Right forelimb (tissue), 1 donor: ENCODE results near the gene CDC14A.
A peak's percentile ranks its signal among the peaks of the same experiment; 100 is the strongest.
"Not testable (repeated sequence)": the region's sequence is repeated elsewhere in the genome, so short reads cannot be mapped to it uniquely, and the experiment has no call there.

Experiments used
- DNase-seq: peaks from one replicate; pipeline ENCODE4 v3.0.0-alpha.2; 2018

CDC14A gene

DNA sequence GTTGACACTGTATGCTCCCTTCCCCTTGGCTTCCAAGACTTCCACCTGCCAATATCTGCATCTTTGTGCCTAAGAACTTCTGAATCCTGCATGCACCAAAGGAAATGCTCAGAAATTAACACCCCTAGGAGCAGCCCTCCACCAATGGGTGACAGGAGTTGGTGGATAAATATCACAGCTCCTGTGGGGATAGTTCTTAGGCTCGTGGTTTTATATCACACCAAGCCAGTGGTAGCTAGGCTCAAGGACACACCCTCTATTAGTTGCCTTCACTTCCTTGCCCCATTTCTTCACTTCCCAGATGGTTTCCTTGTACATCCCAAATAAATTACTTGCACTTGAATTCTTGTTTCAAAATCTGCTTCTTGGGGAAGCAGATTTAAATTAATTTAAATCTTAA, 16.9 kb upstream of the CDC14A start:
- no peak for DNase-seq

DNA sequence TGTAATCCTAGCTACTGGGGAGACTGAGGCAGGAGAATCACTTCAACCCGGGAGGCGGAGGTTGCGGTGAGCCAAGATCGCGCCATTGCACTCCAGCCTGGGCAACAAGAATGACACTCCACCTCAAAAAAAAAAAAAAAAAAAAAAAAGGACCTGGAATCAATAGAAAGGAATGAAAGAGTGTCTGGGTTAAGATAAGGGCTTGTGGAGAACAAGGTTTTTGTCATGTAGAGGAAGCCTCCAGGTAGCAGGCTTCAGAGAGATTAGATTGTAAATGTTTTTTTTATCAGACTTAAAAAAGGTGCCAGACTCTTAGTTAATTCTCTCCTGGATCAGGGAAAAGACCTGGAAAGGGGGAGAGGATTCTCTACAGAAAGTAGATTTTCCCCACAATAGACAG, 14.4 kb upstream of the CDC14A start:
- not testable (repeated sequence) for DNase-seq

DNA sequence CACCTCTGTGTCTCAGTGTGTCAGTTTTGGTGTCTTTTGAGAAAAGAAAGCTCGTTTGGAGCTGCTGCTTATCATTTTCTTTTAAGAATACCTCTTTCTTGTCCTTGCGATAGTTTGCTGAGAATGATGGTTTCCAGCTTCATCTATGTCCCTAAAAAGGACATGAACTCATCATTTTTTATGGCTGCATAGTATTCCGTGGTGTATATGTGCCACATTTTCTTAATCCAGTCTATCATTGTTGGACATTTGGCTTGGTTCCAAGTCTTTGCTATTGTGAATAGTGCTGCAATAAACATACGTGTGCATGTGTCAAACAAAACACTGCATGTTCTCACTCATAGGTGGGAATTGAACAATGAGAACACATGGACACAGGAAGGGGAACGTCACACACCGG, 12.6 kb upstream of the CDC14A start:
- not testable (repeated sequence) for DNase-seq

DNA sequence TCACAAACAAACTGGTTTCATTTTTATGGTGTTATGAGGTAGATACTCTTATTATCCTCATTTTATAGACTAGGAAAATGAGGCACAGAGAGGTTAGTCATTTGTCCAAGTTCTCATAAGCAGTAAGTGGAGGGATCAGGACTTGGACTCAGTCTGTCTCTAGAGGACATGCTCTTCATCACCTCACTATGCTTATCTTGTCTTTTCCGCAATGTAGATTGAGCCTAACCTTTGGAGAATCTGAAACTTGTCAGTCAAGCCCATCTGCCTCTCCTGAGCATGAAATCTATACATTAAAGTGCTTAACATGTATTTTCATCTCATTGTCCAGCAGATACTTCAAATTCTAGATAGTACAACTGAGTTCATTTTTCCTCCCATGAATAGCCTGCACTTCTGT, 11.8 kb upstream of the CDC14A start:
- no peak for DNase-seq

DNA sequence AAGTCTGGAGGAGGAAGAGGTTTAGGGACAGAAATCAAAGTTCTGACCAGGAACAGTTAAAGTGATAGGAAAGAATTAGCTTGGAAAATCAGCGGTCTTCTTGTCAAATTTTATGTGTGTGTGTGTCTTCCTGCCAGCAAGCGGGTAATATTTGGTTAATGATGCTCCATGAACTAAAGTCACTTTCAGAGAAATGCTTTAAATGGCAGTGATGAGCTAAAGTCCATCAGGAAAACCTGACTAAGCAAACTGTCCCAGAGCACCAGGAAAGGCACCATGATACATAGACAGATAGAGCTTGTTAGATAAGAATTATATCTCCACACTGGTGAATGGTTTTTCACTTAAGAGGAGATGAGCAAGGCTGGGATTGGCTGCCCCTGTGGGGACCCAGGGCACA, 10.0 kb upstream of the CDC14A start:
- DNase-seq = no peak

DNA sequence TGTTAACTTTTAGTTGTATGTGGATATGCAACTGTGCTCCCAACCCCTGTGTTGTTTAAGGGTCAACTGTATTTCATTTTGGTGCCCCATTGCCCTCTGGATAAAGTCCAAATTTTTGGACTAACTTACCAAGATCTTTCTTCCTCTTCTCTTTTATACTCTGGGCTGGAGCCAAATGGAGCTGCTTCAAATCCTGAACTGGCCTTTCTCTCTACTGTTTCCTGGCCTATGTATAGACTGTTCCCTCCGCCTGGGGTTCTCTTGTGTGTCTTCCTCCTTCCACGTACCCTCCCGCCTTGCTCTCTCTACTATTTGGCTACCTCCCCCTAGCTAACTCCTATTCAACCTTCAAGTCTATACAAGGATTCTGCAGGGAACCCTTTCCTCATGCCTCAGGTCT, 8.4 kb upstream of the CDC14A start:
- DNase-seq = no peak

DNA sequence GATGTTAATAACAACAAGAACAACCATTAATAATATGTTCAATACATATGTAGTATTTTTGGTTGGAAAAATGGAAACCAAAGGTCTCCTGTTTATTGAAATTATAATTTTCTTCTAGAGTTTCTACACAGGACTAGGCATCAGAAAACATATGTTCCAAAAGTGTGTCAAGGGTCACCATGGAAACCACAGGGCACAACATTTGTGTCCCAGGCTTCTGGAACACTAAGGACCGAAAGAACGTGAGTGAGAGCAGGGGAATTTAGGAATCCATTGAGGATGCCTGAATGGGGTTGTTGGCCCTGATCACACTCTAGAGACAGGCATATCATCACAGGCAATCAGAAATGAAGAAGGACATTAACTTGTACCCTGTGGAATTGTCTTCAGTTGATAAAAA, 7.5 kb upstream of the CDC14A start:
- no peak for DNase-seq

DNA sequence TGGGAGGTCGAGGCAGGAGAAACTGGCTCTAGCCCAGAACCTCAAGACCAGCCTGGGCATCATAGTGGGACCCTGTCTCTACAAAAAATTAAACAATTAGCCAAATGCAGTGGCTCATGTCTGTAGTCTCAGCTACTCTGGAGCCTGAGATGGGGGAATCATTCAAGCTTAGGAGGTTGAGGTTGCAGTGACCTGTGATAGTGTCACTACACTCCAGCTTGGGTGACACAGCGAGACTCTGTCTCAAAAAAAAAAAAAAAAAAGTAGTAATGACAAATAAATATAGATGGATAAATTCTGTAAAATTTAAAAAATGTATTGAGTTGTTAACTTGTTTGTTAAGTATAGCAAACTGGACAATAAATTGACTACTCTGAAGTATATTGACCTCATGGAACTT, 5.9 kb upstream of the CDC14A start:
- no peak for DNase-seq

DNA sequence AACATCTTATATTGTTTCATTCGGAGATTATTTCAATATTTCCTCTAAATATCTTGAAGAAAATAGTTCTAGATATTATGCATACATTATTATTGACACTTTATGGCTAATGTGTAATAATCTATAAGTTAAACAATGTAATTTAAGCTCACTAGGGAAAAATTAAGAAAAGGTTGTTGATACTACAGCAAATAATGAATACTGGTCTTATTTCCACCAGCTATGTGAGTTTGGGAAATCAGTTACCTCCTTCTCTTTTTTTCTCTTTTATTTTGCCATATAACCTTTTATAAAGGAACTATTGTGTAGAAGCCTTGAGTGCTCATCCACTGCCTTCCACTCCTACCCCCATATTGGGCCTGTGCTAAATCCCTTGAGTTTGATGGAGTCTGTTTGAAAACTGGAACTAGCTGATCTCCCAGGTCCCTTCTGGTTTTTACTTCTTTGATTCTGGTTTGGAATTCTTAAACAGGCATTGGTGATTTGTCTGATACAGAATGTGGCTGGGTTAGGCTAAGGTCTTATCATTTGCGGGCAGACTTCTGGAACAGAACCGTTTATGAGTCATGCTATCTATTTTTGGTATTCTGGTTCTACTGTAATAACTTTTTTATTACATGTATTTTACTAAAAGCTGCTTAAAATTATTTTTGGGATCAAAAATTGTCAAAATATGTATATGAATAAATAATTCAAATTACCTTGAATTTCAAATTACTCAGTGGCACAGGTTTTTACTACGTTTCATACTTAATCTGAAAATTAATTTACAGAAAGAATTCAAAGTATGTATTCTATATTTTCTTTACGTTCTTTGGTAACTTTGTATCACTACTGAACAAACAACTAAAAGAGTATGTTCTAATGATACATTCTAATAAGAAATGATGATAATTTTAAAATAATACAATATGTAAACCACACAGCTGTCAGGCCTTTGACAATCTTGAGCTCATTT, 5.0 kb upstream of the CDC14A start:
- no peak for DNase-seq

DNA sequence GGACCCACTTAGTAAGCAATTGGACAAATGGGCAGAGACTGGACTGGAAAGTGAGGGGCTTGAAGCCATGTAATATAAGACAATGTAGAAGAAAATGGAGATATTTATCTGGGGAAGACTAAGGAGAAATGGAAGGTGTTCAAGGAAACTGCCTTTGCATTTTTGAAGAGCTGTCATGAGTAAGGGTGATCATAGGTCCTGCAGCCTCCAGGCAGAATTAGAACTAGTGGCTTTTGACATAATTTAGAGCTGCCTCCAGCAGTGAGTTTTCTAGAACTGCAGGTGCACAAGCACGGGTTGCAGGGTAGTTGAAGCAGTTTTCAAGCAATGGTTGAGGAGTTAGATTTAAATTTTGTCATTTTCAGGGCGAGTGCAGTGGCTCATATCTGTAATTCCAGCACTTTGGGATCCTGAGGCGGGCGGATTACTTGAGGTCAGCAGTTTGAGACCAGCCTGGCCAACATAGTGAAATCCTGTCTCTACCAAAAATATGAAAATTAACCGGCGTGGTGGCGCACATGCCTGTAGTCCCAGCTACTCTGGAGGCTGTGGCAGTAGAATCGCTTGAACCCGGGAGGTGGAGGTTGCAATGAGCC, 3.7 kb upstream of the CDC14A start:
- DNase-seq = no peak

DNA sequence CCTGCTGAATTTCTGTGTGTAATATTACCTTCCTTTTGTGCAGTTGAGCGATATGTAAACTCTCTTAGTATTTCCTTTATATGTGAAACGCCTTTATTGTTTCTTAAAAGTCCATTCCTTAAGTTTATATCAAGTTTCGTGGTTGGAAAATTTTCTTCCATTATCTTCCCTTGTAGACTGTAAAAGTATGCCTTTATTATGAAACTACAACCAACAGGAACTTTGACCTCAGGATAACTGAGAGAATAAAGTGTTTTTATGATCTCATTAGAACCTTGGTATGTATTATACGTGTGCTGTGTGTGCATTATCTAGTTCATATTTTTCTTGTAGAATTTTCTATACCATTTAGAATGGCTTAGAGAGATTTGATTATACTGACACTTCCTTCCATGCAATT, 3.1 kb upstream of the CDC14A start:
- no peak for DNase-seq

DNA sequence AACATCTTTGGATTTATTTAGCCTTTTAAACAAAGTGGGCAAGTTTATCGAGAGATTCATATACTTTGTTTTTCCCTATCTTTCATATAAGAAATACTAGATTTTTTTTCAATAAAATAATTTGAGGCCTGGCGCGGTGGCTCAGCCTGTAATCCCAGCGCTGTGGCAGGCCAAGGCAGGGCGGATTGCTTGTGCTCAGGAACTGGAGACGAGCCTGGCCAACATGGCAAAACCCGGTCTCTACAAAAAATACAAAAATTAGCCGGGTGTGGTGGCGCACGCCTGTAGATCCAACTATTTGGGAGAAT, 1.6 kb upstream of the CDC14A start:
- no peak for DNase-seq

DNA sequence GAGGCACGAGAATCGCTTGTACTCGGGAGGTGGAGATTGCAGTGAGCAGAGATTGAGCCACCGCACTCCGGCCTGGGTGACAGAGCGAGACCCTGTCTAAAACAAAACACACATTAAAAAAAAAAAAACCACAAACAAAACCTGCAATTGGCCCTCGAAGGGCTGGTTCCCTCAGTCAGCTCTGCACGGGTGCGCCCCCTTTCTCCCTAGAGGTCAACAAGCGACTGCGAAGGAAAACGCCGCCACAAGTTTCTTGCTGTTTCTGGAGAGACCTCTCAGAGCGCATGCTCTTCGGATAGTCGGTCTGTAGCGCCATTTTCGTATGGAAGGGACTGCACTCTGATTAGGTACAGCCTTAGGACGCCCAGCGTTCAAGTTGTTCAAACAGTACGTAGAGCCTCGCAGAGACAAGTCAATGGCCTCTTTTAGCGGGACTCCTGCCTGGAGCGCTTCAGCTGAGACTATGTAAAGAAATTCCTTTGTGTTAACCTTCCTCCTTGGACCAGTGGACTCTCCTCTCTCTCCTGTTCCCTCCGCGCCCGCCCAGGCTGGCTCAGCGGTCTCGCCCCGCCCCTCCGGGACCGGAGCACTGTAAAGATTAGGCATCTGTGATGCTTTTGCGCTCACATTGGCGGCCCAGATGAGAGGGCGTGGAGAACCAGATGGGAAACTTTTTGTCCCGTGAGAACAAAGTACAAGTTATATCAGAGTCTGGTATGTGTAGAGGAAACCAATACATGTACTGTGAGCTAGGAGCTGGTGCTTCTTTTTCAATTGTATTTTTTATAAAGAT, 1.0 kb upstream of the CDC14A start:
- peak; percentile 93 for DNase-seq

DNA sequence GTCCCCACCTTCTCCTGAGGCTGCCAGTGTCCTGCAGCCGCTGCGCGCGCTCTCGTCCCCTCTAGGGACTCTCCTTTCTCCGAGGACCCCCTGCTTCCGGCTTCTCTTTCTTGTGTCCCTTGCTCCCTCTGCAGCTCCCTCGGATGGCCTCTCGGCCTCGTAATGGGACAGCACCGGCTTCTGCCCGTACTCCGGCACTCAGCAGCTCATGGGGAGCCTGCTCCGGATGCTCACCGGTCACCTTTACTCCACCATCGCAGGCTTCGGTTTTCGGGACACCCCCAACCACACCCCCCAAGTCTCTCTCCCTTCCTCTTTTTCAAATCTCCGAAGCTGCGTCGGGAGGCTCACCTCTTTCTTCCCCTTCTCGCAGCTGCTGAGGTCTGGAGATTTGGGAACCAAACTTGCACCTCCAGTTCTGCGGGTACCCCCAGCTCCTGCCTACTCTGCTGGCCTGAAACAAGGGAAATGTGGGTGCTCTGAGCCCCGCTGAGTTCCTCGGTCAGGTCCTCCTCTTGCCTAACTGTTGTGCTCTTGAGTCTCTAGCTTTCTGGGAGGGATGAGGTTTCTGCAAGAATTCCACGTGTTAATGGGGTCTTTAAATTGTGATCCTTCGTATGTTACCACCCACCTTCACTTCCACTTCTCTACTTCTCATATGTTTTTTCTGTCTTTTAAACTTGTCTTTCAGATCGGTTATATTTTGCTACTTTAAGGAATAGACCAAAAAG, 930 bp downstream of the CDC14A start:
- DNase-seq = no peak

DNA sequence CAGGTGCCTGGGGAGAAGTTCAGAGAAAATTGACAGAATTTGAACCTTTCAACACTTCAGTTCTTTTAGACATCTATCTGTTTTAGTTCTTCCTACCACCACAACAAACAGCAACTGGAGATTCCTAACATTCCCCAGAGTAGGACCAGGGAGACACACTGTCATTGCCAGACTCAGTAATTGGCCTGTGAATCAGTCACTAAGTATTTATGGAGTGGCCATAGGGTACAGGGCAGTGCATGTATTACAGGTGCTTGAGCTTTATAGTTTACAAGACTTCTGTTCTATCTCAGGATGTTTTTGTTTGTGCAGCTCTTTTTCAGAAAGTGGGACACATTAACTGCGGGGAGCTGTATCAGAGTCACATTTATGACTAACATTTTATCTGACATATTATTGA, 1.7 kb downstream of the CDC14A start:
- DNase-seq = no peak

DNA sequence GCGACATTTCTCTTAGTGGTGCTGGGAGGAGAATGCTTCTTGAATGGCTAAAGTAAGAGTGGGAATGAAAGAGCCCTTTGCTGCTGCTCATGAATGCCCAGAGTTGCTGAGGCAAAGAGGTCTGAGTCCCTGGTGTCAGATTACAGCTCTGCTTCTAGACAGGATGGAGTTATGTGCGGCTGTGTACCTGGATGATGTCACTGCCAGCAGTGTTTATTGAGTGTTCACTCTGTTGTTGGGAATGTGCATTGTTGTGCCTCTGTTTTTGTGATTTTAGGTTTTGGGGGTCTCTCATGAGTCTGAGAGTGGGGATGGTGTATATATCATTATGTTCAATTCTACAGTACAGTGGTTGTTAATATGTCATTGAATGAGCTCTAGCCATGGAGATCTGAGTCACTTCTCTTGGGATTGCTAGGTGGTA, 2.7 kb downstream of the CDC14A start:
- DNase-seq = no peak

DNA sequence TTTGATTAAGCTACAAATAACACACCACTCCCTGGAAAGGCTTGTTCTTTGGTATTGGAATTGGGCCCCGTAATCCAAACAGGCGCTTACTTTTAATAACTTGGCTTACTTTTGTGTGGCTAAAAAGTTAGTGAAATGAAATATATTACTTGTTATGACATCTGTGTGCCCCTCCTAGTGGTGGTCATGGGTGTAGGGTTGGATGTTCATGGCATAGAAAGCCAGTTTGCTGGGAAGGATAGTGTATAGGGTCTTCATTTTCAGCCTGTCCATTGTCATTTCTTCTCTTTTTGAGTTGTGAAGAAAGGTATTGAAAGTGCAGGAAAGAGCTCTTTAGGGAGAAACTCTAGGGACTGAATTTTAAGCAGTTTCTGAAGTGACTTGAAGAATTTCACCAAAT, 5.9 kb downstream of the CDC14A start:
- DNase-seq = no peak

DNA sequence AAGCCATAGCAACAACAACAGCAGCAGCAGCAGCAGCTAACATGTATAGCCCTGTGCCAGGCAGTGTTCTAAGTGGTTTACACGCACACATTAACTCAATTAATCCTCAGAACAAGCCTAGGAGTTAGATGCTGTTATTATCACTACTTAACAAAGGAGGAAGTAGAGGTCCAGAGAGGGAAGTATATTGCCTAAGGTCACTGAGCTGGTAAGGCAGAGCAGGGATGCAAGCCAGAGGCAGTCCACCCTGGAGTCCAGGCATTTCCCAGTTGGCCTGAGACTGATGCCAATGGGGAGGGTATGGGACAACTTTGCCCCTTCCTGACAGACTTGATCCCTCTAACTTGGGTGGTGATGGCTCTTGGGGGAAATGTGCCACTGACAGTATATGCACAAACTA, 6.8 kb downstream of the CDC14A start:
- no peak for DNase-seq

DNA sequence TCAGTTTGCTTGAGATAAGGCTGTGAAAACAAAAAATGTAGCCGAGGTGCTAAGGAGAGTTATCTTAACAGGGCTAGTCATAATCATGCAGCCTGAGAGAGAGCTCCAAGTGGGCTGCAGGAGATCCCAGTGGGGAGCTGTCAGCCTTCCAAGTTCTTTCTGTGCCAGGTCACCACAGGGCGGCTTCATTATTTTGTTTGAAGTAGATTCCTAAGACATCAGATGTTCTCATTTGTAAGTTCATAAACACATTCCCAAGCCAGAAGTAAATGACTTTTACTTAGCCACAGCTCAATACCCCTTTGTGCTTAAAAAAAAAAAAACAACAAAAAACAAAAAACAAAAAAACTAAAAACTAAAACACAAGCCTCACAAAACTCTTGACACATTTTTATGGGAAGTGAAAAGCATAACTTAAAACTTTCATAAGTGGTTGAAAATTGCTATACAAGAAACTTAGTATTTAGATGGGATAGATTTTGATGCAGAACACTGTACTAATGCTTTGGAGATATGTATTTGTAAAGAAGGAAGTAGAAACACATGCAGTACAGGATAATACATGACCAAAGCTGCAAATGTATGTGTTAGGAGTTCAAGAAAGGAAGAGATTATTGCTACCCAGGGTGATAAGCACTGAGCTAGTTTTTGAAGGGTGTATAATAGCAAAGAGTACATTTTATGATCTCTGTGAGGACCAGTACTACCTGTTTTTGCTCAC, 8.6 kb downstream of the CDC14A start:
- DNase-seq = no peak

DNA sequence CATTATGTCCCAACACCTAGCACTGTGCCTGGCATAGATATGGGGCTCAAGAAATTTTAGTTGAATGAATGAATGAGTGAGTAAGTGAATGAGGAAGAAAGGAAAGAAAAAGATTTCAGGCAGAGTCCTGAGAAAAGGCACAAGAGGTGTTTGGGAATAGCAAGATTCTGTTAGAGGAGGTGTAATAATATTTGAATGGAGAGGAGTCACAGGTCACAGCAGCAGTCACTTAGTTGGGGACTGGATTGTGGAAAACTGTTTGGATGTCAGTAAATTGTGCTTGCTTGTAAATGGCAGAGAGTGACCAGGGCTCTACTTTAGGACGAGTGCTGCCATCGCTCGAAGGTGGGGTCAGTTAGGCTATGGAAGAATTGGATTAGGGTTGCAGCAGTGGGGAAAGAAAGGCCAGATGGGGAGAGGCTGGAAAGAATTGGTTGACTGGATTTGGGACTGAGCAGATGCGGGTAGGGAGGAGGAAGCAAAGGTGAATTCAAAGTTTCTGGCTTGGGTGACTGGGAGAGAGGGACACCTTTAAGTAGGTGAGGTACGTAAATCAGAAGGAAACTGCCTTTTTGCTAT, 9.3 kb downstream of the CDC14A start:
- DNase-seq = no peak

DNA sequence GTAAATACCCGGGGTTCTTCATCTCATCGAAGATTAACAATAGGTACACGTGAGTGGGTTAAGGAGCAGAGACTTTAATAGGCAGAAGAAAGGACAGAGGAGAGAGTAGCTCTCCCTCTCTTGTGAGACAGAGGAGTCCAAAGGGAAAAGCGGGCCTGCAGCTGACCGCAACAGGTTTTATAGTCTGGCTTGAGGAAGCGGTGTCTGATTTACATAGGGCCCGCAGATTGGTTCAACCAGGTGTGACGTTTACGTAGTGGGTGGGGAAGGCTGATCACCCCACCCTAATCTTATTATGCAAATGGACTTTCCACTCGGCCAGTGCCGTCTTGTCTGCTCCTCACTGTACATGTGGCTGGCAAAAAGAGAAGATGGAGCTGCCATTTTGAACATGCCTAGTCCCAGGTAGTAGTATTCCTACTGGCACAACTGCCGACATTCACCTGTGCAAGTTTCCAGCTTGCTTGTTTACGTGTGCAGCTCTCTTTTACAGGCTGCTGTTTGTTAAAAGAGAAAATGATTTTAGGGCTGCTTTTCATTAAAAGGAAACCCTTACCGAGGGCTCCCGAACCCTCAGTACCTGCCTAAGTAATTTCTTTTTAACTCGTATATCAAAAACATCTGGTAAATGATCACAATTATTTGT, 10.6 kb downstream of the CDC14A start:
- no peak for DNase-seq

DNA sequence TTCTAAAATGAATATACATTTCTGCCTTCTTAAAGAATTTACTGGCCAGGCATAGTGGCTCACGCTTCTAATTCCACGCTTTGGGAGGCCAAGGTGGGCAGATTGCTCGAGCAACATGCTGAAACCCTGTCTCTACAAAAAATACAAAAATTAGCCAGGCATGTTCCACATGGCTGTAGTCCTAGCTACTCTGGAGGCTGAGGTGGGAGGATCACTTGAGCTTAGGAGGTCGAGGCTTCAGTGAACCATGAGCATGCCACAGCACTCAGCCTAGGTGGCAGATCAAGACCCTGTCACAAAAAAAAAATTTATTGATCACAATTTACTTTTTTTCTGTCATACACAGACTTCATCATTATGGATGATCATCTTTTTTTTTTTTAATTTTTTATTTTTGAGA, 11.5 kb downstream of the CDC14A start:
- no peak for DNase-seq
